Measurements from ENCODE around the gene GABRB3. TPM values are rescaled to one million over a fixed set of nuclear protein-coding genes. Genes with fewer than 3 reads are reported as not detected.

GABRB3 gene
- polyA plus RNA-seq, 1 donor from 2014 or later, result 78.3 TPM

- Histone ChIP-seq H3K27me3 (ENCODE audit: insufficient read depth, low read depth, low read length) (no peaks in the 10 kb centered on the region), H3K79me2 (replicated peaks; ENCODE audit: insufficient read depth, low read length) (no peaks in the 10 kb centered on the region), H3K4me2 (ENCODE audit: low read length) (no peak overlapping the region), H3F3A (ENCODE audit: insufficient read depth, low read length, poor library complexity, severe bottlenecking) (no peaks in the 10 kb centered on the region), H3K9ac (ENCODE audit: low read length) (no peak overlapping the region), H3K36me3 (ENCODE audit: insufficient read depth, low read length) (no peaks in the 10 kb centered on the region), H3K9me2 (ENCODE audit: insufficient read depth, low read length) (no peaks in the 10 kb centered on the region), H3K27ac (ENCODE audit: low read length) (no peak overlapping the region), H3K9me3 (ENCODE audit: low read length) (no peaks in the 10 kb centered on the region), H4K20me1 (ENCODE audit: insufficient read depth) (no peaks in the 10 kb centered on the region), H3K4me3 (ENCODE audit: low read length) (no peak overlapping the region), H2AFZ (ENCODE audit: low read depth, low read length) (no peak overlapping the region)
- no peak for TF ChIP-seq TAF1 (IDR thresholded peaks at IDR 0.05; ENCODE audit: low read depth)
- TF ChIP-seq EP300 (conservative IDR thresholded peaks at IDR 0.05; ENCODE audit: poor library complexity, severe bottlenecking), result no peak
- TF ChIP-seq MXI1 (conservative IDR thresholded peaks at IDR 0.05; ENCODE audit: poor library complexity, severe bottlenecking), result no peak
- TF ChIP-seq RAD21 (conservative IDR thresholded peaks at IDR 0.05), result no peak
- TF ChIP-seq REST (IDR thresholded peaks at IDR 0.05; ENCODE audit: borderline replicate concordance), result no peak
- no peak for TF ChIP-seq SMC3 (conservative IDR thresholded peaks at IDR 0.05; ENCODE audit: poor library complexity)
- no peak for TF ChIP-seq POLR2AphosphoS5 (IDR thresholded peaks at IDR 0.05)
- no peak for TF ChIP-seq EZH2 (IDR thresholded peaks at IDR 0.05; ENCODE audit: borderline replicate concordance, insufficient read depth, low read length, poor library complexity, severe bottlenecking)
- TF ChIP-seq CTCF (IDR thresholded peaks at IDR 0.05; ENCODE audit: poor library complexity, severe bottlenecking), result no peak
These were observed 17.3 kb upstream of the GABRB3 start for GRCh38 chr15:26790118-26790517.

- H3K9me2 ChIP-seq (ENCODE audit: insufficient read depth, low read length), result no peaks in the 10 kb centered on the region
- H3K9me3 ChIP-seq (ENCODE audit: low read length), result no peaks in the 10 kb centered on the region
- H4K20me1 ChIP-seq (ENCODE audit: insufficient read depth), result no peaks in the 10 kb centered on the region
- H3K4me3 ChIP-seq (ENCODE audit: low read length), result no peak overlapping the region
- H3K27ac ChIP-seq (ENCODE audit: low read length), result no peak overlapping the region
- H3K27me3 ChIP-seq (ENCODE audit: insufficient read depth, low read depth, low read length), result no peaks in the 10 kb centered on the region
- no peaks in the 10 kb centered on the region for H3F3A ChIP-seq (ENCODE audit: insufficient read depth, low read length, poor library complexity, severe bottlenecking)
- H3K79me2 ChIP-seq (replicated peaks; ENCODE audit: insufficient read depth, low read length), result no peaks in the 10 kb centered on the region
- no peak overlapping the region for H2AFZ ChIP-seq (ENCODE audit: low read depth, low read length)
- H3K4me2 ChIP-seq (ENCODE audit: low read length), result no peak overlapping the region
- TF ChIP-seq SMC3 (conservative IDR thresholded peaks at IDR 0.05; ENCODE audit: poor library complexity), result no peak
- TF ChIP-seq CTCF (IDR thresholded peaks at IDR 0.05; ENCODE audit: poor library complexity, severe bottlenecking), result no peak
- TF ChIP-seq EP300 (conservative IDR thresholded peaks at IDR 0.05; ENCODE audit: poor library complexity, severe bottlenecking), result no peak
- no peak for TF ChIP-seq EZH2 (IDR thresholded peaks at IDR 0.05; ENCODE audit: borderline replicate concordance, insufficient read depth, low read length, poor library complexity, severe bottlenecking)
- no peak for TF ChIP-seq POLR2AphosphoS5 (IDR thresholded peaks at IDR 0.05)
- TF ChIP-seq MXI1 (conservative IDR thresholded peaks at IDR 0.05; ENCODE audit: poor library complexity, severe bottlenecking), result no peak
- no peak for TF ChIP-seq REST (IDR thresholded peaks at IDR 0.05; ENCODE audit: borderline replicate concordance)
- TF ChIP-seq TAF1 (IDR thresholded peaks at IDR 0.05; ENCODE audit: low read depth), result no peak
- TF ChIP-seq RAD21 (conservative IDR thresholded peaks at IDR 0.05), result no peak
- H3K9ac ChIP-seq (ENCODE audit: low read length), result no peak overlapping the region
- no peaks in the 10 kb centered on the region for H3K36me3 ChIP-seq (ENCODE audit: insufficient read depth, low read length)
These were observed 8.9 kb upstream of the GABRB3 start for GRCh38 chr15:26781816-26782215.
